Mesenteric fat pad (tissue), 1 donor: Measurements from ENCODE around the gene PRPF6. TPM values are rescaled to one million over a fixed set of nuclear protein-coding genes. Genes with fewer than 3 reads are reported as not detected.

ENCODE experiments used
- DNase-seq: peaks from one replicate; pipeline ENCODE4 v3.0.0-alpha.2; 2020; ENCODE audit warnings: low spot score
- total RNA-seq: library from RNA; stranded (reverse); fragmentation: NEBNext Ultra II Directional; extraction: Animal tissue kit (Norgen Biotek cat#: 25700); gene quantifications from one replicate; pipeline ENCODE4 v1.2.1, GENCODE V29; 2021
- donor health status: DM: yes; HTN: yes; CAD: no.

Gene PRPF6
- total RNA-seq, 1 donor from 2014 or later: 46.3 TPM

- no peak for DNase-seq
Measured at GRCh38 chr20:63945921-63946920, 34.7 kb upstream of the PRPF6 start.

DNA sequence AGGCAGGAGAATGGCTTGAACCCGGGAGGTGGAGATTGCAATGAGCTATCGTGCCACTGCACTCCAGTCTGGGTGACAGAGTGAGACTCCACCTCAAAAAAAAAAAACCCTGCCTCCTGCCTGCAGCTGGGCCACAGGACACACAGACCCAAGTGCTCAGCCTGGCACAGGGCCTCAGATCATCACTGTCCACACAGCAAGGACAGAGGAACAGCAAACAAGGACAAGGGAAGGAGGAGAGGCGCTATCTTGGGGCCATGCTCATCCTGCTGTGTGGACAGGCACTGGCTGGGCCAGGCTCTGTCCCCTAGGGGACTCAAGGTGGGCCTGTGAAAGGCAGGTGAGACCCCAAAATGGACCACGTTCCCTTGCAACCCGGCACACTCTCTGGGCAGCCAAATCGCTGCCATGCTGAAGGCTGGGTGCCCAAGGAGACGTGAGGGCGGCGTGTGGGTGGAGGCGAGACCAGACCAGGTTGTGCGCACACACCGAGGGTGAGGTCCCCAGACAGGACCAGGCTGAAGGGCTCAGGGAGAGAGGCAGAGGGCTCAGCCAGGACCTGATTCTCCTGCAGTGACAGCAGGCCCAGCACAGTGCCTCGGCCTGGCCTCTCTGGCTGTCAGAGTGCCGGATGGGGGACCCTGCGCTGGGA is 33.8 kb upstream of the PRPF6 start:
- no peak for DNase-seq

GRCh38 chr20:63947638-63948456 is 33.1 kb upstream of the PRPF6 start:
- DNase-seq: no peak

DNA sequence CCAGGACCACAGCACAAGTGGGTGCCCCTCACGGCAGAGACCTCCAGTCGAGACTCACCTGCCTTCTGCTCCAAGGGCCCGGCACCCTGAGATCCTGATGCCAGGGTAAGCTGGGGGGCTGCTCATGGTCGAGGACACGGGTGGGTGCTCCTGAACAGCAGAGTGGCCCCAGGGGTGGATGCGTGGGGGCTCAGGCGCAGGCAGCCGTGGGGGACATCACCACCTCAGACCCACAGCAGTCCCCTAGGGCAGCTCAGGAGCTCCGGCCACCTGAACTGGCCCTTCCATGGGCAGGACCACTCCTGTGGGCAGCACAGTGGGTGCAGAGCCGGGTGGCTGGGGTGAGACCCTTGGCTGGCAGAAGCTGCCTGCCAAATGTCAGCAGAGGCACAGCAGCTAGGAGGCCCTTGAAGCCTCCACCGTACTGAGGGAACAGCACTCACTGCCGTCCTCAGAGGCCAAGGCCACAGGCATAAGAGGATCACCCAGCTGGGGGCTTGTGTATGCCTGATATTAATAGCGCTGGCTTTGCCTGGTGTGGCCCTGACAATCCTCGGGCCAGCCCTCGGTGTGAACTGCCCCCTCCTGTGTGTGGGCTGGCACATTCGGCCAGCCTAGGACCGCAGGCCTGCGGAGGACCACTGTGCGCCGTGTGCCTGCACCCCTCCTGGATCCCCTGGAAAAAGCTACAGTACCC is 30.1 kb upstream of the PRPF6 start:
- DNase-seq: no peak

GRCh38 chr20:63951398-63952209 is 29.3 kb upstream of the PRPF6 start:
- DNase-seq: no peak

GRCh38 chr20:63952210-63952535 is 28.8 kb upstream of the PRPF6 start:
- DNase-seq: no peak

- no peak for DNase-seq
Measured at GRCh38 chr20:63952769-63953168, 28.2 kb upstream of the PRPF6 start.

DNA sequence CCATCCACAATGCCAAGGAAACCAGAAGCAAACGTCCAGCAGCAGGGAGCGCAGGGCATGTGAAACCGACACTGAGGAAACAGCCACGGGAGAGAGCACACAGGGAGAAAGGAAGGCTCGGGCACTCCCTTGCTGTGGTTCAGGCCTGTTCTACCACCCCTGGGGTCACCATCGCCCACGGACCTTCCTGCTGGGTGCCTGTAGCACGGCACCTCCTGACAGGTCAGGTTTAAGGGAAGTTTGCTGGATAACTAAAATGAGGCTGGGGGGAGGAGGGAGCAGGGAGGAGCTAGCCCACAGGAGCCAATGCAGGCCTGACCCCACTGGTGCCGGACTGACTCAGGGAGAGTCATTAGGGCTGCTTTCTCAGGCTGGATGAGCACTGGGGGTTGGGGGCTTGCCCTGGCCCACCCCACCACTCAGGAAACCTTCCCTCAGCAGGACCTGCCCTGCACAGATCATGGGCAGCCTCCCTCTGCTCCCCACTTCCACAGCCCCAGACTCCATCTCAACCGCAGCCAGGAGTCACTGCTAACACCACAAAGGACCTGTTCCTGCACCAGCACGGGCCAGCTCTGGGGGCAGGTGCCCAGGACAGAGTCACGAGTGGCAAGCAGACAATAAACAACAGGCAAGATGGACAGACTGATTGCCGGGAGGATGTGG is 27.0 kb upstream of the PRPF6 start:
- DNase-seq: no peak

DNA sequence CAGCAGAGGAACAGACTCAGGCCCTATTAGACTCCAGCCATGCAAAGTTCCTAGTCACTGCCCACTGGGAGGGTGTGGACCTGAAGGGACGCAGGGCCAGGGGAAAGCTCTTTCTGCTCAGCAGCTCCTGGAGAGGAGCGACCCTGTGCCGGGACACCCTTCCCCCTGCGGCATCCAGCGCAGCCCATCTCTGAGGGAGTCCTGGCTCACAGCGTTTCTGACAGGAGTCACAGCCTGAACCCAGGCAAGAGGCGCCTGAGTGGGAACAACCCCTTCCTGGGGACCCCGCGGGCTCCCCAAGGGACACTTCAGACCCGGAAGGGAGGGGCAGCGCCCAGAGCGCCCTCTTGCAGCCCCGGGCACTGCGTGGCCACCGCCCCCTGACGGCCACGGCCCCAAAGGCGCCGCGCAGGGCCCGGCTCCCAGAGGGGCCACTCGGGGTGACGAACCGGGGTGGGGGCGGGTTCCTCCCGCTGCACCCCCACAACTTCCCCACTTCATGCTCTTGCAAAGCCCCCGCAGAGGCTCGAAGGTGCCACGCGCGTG is 25.6 kb upstream of the PRPF6 start:
- DNase-seq: no peak

- peak; percentile 94 for DNase-seq
Measured at GRCh38 chr20:63955827-63956663, 24.9 kb upstream of the PRPF6 start, which contains the start of gene UCKL1. UCKL1 (minus strand) TSS chr20:63956416; CDS start chr20:63956372, 44 bp downstream.

- DNase-seq: no peak
Measured at GRCh38 chr20:63956664-63957003, 24.3 kb upstream of the PRPF6 start.

- DNase-seq: no peak
Measured at GRCh38 chr20:63957004-63957689, 23.8 kb upstream of the PRPF6 start.

DNA sequence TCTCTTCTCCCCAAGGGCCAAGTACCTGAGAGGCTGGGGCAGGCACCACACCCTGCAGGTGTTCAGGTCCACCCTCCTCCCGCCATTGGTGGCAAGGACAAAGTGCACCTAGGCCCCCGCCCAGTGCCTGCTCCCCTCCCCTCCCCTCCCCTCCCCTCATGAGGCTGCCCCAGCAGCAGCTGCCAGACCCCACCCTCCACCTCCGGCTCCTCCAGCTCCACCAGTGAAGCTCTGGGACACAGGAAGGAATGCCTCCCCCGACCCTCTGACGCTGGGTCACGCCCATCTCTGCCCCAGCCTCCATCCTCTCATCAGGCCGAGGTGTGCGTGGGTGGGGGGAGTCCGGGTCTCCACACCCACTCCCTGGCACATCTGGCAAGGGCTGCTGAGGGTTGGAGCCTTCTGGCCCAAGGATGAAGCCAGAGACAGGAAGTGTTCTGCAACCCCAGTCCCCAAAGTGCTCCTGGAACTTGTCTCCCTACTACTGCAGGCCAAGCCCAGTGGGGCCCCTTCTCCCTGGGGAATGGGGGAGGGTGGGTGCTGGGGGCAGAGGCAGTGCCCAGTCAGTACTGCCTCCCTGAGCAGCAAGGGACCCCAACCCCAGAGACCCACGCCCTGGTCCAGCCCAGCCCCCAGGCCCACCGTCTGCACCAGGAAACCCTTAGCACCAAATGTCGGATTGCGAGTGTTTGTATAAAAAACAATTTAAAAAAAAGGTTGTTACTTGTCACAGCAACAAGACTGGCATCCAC is 23.1 kb upstream of the PRPF6 start:
- no peak for DNase-seq

GRCh38 chr20:63958471-63958870 is 22.5 kb upstream of the PRPF6 start:
- DNase-seq: no peak

DNA sequence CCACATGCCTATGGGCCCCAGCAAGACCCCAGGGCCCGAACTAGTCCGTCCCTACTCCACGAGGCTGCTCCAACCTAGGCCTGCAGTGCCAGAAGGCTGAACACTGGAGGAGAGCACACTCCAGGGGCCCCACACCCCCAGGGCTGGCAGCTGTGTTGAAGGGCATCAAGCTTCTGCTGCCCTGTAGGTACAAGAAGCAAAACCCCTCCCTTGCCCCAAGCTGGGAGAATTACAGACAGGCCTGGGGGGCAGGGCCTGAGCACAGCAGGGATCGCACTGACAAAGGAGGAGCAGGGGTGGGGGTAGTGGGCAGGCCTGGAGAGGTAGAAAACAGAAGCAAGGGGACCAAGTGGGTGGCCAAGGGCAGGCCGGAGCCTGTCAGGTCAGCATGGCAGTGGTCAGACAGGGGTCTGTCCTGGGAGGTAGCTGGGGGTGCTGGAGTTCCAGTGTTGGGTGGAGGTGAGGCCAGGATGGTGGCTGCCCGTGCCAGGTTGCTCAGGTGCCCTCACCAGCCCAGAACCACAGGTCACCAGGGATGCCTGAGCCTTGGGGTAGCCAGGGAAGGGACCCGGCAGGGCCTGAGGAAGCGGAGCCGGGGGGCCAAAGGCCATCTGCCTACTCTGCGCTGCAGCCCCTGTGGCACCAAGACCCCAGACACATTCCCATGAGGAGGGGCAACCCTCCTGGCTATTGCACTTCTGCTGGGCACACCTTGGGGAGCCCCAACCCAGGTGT is 21.8 kb upstream of the PRPF6 start:
- no peak for DNase-seq

- DNase-seq: no peak
Measured at GRCh38 chr20:63959699-63960075, 21.2 kb upstream of the PRPF6 start.
